NCI-H1048 (cell line): Measurements from ENCODE around the gene TXN.
"Not testable (repeated sequence)": the region's sequence is repeated elsewhere in the genome, so short reads cannot be mapped to it uniquely, and the experiment has no call there.

Experiments
- DNase-seq: peaks from one replicate; lab custom pipeline; 2025; lab: John Stamatoyannopoulos, UW

The TXN gene

GRCh38 chr9:110208031-110208430 is 48.3 kb downstream of the TXN start, which contains the start of gene C9orf152:
TSS of gene C9orf152 (minus strand) at chr9:110208159. CDS start at chr9:110207579, 580 bp downstream.
- DNase-seq = no peak

- DNase-seq = no peak
Observed at GRCh38 chr9:110207071-110207641, 49.2 kb downstream of the TXN start.

- DNase-seq = no peak
Observed at GRCh38 chr9:110206389-110206788, 49.9 kb downstream of the TXN start.

GRCh38 chr9:110205612-110206011 is 50.7 kb downstream of the TXN start:
- not testable (repeated sequence) for DNase-seq

- DNase-seq = no peak
Observed at GRCh38 chr9:110202232-110202631, 54.1 kb downstream of the TXN start.

- DNase-seq = no peak
Observed at GRCh38 chr9:110199643-110200042, 56.7 kb downstream of the TXN start.

GRCh38 chr9:110198357-110198756 is 58.0 kb downstream of the TXN start:
- DNase-seq = no peak

- no peak for DNase-seq
Observed at GRCh38 chr9:110197330-110198187, 58.7 kb downstream of the TXN start.

- DNase-seq = not testable (repeated sequence)
Observed at GRCh38 chr9:110196084-110196499, 60.2 kb downstream of the TXN start.
